OCI-LY1 (cell line): Measurements from ENCODE around the gene MCUB.

Experiments
- CTCF ChIP-seq: fragments of 200-600 bp; sonication (generic), shearing (Covaris generic); IDR thresholded peaks from 2 replicates; pipeline ENCODE4 v1.5.1; 2017; ENCODE audit warnings: mild to moderate bottlenecking, antibody characterized with exemption, low read length, moderate library complexity, mixed read lengths
- EZH2 ChIP-seq: fragments of 200-600 bp; sonication (generic), shearing (Covaris generic); IDR thresholded peaks from 2 replicates; pipeline ENCODE4 v1.8.0; 2017; ENCODE audit warnings: borderline replicate concordance, mixed run types, mild to moderate bottlenecking, antibody characterized with exemption, low read length, moderate library complexity, mixed read lengths

DNA sequence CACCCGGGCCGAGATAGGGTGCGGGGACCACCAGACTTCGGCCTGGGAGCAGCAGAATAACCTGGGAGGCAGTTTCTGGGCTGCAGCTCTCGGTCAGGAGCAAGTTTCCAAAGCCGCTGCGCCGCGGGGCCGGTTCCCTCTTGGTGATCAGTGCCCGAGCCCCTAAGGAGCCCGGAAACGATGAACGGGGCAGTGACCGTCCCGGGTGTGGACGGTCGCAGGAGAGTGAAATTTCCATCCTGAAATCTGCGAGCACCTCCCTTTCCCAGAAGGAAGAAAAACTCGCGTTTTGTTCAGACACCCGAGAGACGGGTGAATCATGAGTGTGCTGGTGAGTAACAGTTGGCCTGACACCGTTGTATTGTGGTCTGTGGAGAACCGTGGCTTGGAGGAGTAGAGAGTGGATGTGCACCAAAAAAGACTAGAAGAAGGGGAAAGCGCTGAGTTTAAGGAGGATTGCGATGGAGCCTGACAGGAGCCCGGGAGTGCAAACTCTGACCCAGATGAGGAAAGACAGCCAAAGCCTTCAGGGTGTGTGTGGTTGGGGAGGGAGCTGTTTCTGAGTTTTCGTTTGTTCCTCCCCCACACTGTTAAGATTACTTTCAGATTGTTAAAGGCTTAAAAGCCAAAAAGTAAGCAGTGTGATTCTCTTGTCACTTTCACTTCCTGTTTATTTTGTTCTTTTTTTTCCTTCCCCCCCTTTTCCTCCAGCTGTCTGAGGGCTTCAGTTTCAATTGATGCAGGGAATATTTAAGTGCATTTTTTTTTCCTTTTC is 828 bp downstream of the MCUB start:
- TF ChIP-seq EZH2: no peak
- TF ChIP-seq CTCF: no peak
